HepG2 (cell line): ENCODE data around the gene ICAM5. TPM values are rescaled to one million over a fixed set of nuclear protein-coding genes. Genes with fewer than 3 reads are reported as not detected.
A peak's percentile ranks its signal among the peaks of the same experiment; 100 is the strongest.

ENCODE experiments used
- DZIP1 ChIP-seq: sonication (generic); formaldehyde crosslinking; IDR thresholded peaks from 2 replicates; pipeline ENCODE4 v1.5.0; 2020; ENCODE audit warnings: mild to moderate bottlenecking, missing genetic modification reagents
- HBP1 ChIP-seq: IDR thresholded peaks from 2 replicates; pipeline ENCODE4 v1.6.1; 2016; ENCODE audit warnings: low read depth, control low read depth
- MAFF ChIP-seq: IDR thresholded peaks from 2 replicates; pipeline ENCODE4 v1.6.1; 2011; ENCODE audit warnings: low read depth, low read length, improper control_type of control experiment
- MAZ ChIP-seq, 2 experiments: sonication (generic) in 1 of 2; formaldehyde crosslinking in 1 of 2; IDR thresholded peaks; 2 replicates each; pipeline versions ENCODE4 v1.5.0 to v1.6.1; 2012 to 2020; ENCODE audit warnings: low read depth in 2 of 2, mild to moderate bottlenecking in 2 of 2, borderline replicate concordance in 1 of 2, improper control_type of control experiment in 1 of 2, low read length in 1 of 2, missing genetic modification reagents in 1 of 2, moderate library complexity in 1 of 2
- NCOR1 ChIP-seq: fragments of 200-600 bp; sonication (generic); IDR thresholded peaks from 2 replicates; pipeline ENCODE4 v1.7.0; 2017; ENCODE audit warnings: antibody characterized with exemption, low read length, borderline replicate concordance
- NFIB ChIP-seq: sonication (generic); formaldehyde crosslinking; IDR thresholded peaks from 2 replicates; pipeline ENCODE4 v1.9.0; 2021; ENCODE audit warnings: missing genetic modification reagents, mild to moderate bottlenecking, borderline replicate concordance
- RCOR2 ChIP-seq: IDR thresholded peaks from 2 replicates; pipeline ENCODE4 v1.6.1; 2016; ENCODE audit warnings: missing biosample characterization, missing genetic modification reagents
- ZFP62 ChIP-seq: sonication (generic); formaldehyde crosslinking; IDR thresholded peaks from 2 replicates; pipeline ENCODE4 v1.4.0; 2020; ENCODE audit warnings: missing genetic modification reagents
- ZNF282 ChIP-seq: fragments of 450-650 bp; IDR thresholded peaks from 2 replicates; pipeline ENCODE4 v1.6.1; 2018; ENCODE audit not compliant: partially characterized antibody
- ZNF30 ChIP-seq: sonication (generic); formaldehyde crosslinking; IDR thresholded peaks from 2 replicates; pipeline ENCODE4 v1.5.0; 2020; ENCODE audit warnings: mild to moderate bottlenecking, missing genetic modification reagents
- ZNF318 ChIP-seq: sonication (generic); formaldehyde crosslinking; IDR thresholded peaks from 2 replicates; pipeline ENCODE4 v1.4.0; 2020; ENCODE audit warnings: mild to moderate bottlenecking, missing genetic modification reagents
- ZNF430 ChIP-seq: sonication (generic); formaldehyde crosslinking; IDR thresholded peaks from 2 replicates; pipeline ENCODE4 v1.9.0; 2021; ENCODE audit warnings: mild to moderate bottlenecking, missing genetic modification reagents
- ZNF451 ChIP-seq: sonication (generic); formaldehyde crosslinking; IDR thresholded peaks from 2 replicates; pipeline ENCODE4 v1.5.0; 2020; ENCODE audit warnings: mild to moderate bottlenecking, missing genetic modification reagents
- ZNF850 ChIP-seq: sonication (generic); formaldehyde crosslinking; conservative IDR thresholded peaks from 2 replicates; pipeline ENCODE4 v1.9.0; 2021; ENCODE audit warnings: mild to moderate bottlenecking, missing genetic modification reagents
- polyA plus RNA-seq, 8 experiments: library from polyadenylated mRNA; depleted of rRNA in 3 of 8; stranded (reverse) in 7 of 8; unstranded in 1 of 8; fragments of >200 nt; fragmentation: Illumina TruSeq in 4 of 8; extraction: Trizol in 4 of 8; gene quantifications; 2 replicates each; pipeline versions ENCODE4 v1.2.1 to v1.2.3, GENCODE V29; 2011 to 2016; ENCODE audit warnings: low read depth in 4 of 8, missing spikeins in 1 of 8, mixed read lengths in 1 of 8; ENCODE audit not compliant: insufficient read depth in 1 of 8
- total RNA-seq, 5 experiments: library from RNA; depleted of rRNA; stranded (reverse); fragments of >200 nt; fragmentation: Illumina TruSeq; extraction: Trizol; gene quantifications; 2 replicates each; pipeline ENCODE4 v1.2.3, GENCODE V29; 2016; ENCODE audit warnings: low read depth in 1 of 5

The ICAM5 gene
- total and polyA plus RNA-seq, 2 of the 13 experiments (the other 11 are each of a cell fraction or from before 2014, with no cell fraction given), result 0.46 to 1.6 TPM

- no peak for TF ChIP-seq NFIB (CRISPR knock-in tag)
- 0 out of 2 replicates have a peak, but pooled peaks have one; percentile 79 for TF ChIP-seq ZNF451
- peak; percentile 92 for TF ChIP-seq ZNF430 (CRISPR knock-in tag)
- TF ChIP-seq DZIP1 (CRISPR knock-in tag), result peak; percentile 85
- TF ChIP-seq ZFP62 (CRISPR knock-in tag), result no peak
- peak; percentile 69; the same call in 1 of the 2 replicates for TF ChIP-seq HBP1 (CRISPR knock-in tag)
- TF ChIP-seq RCOR2 (CRISPR knock-in tag), result no peak
- TF ChIP-seq MAFF, result no peak
- TF ChIP-seq ZNF318, result peak; percentile 28; the same call in 1 of the 2 replicates
- no peak for TF ChIP-seq ZNF282
- TF ChIP-seq ZNF850 (CRISPR knock-in tag), result 0 out of 2 replicates have a peak, but pooled peaks have one; percentile 28
- no peak for TF ChIP-seq ZNF30 (CRISPR knock-in tag)
- no peak for TF ChIP-seq NCOR1
- peak; percentile 69; the same call in 1 of the 2 replicates for TF ChIP-seq MAZ (IDR thresholded peaks at IDR 0.05; ENCODE audit: borderline replicate concordance, low read depth, low read length)
- TF ChIP-seq MAZ (CRISPR knock-in tag; IDR thresholded peaks at IDR 0.05; ENCODE audit: low read depth), result peak; percentile 96
Measured at GRCh38 chr19:10270616-10271394, 18.9 kb upstream of the ICAM5 start, which contains the start of gene ICAM1 (continued).
